GM12878 (cell line): ENCODE results near the gene RAD51B. TPM values are rescaled to one million over a fixed set of nuclear protein-coding genes. Genes with fewer than 3 reads are reported as not detected.

Experiments used
- ATAC-seq: fragments of 200-7000 bp; cut with Tn5 transposase; 3 replicates; pipeline ENCODE4 v1.9.1; 2020; ENCODE audit warnings: mild to moderate bottlenecking, moderate library complexity
- BruUV-seq: library from RNA; stranded (reverse); fragments of 400-500 nt; replicated peaks from 2 replicates; lab custom pipeline; 2021; lab: Mats Ljungman, UMichigan
- CTCF ChIA-PET: fragments of 300-600 bp; sonication (Branson Sonifier 250); formaldehyde crosslinking; extraction: SDS; loops from one replicate; lab custom pipeline; 2021; ENCODE audit warnings: inconsistent platforms; lab: Yijun Ruan, JAX
- POLR2A ChIA-PET: fragments of 350-600 bp; formaldehyde crosslinking; extraction: SDS; loops from one replicate; lab custom pipeline; 2021; ENCODE audit warnings: inconsistent platforms; lab: Charles Lee
- RAD21 ChIA-PET: fragments of 300-600 bp; sonication (Branson Sonifier 250); formaldehyde crosslinking; loops from one replicate; lab custom pipeline; 2023; ENCODE audit warnings: antibody characterized with exemption; ENCODE audit not compliant: unreplicated experiment; lab: Charles Lee
- SMC1A ChIA-PET: fragments of 300-600 bp; sonication (Branson Sonifier 250); formaldehyde crosslinking; loops from one replicate; lab custom pipeline; 2023; ENCODE audit not compliant: unreplicated experiment, uncharacterized antibody; lab: Charles Lee
- DNase-seq: peaks from one replicate; pipeline ENCODE4 v3.0.0-alpha.2; 2011; ENCODE audit warnings: low read depth, low spot score
- FAIRE-seq: peaks from 3 replicates; lab custom pipeline; 2011; peaks lifted over from hg19 to GRCh38; lab: Jason Lieb, UNC
- H2AFZ ChIP-seq: 2 replicates; pipeline ENCODE4 v1.6.0; 2011; ENCODE audit warnings: low read depth, low read length, control low read depth; ENCODE audit not compliant: control insufficient read depth
- H3K27ac ChIP-seq: 2 replicates; pipeline ENCODE4 v1.5.1; 2011; ENCODE audit warnings: control low read depth; ENCODE audit not compliant: control insufficient read depth, insufficient read depth
- H3K27me3 ChIP-seq, 2 experiments: replicated peaks in 1 of 2; 2 replicates each; pipeline versions ENCODE4 v1.6.0 to v1.6.1; 2011; ENCODE audit warnings: low read length in 1 of 2; ENCODE audit not compliant: control insufficient read depth in 2 of 2, insufficient read depth in 2 of 2
- H3K36me3 ChIP-seq, 2 experiments: 2 replicates each; pipeline ENCODE4 v1.5.1; 2011; ENCODE audit warnings: low read length in 1 of 2; ENCODE audit not compliant: control insufficient read depth in 2 of 2, insufficient read depth in 2 of 2
- H3K4me1 ChIP-seq: 2 replicates; pipeline ENCODE4 v1.6.1; 2011; ENCODE audit warnings: mild to moderate bottlenecking, low read length, moderate library complexity, mixed read lengths; ENCODE audit not compliant: control insufficient read depth, insufficient read depth
- H3K4me2 ChIP-seq: 2 replicates; pipeline ENCODE4 v1.6.0; 2011; ENCODE audit warnings: control low read depth; ENCODE audit not compliant: control insufficient read depth, insufficient read depth
- H3K4me3 ChIP-seq: fragments of 200-600 bp; sonication (generic); 2 replicates; pipeline ENCODE4 v1.5.1; 2016
- H3K79me2 ChIP-seq: 2 replicates; pipeline ENCODE4 v1.6.0; 2011; ENCODE audit warnings: low read length; ENCODE audit not compliant: control insufficient read depth, insufficient read depth
- H3K9ac ChIP-seq: 2 replicates; pipeline ENCODE4 v1.8.0; 2011; ENCODE audit warnings: low read length, control low read depth, mixed read lengths; ENCODE audit not compliant: control insufficient read depth, insufficient read depth
- H3K9me3 ChIP-seq: replicated peaks from 3 replicates; pipeline ENCODE4 v1.5.1; 2011; ENCODE audit warnings: mild to moderate bottlenecking, low read length; ENCODE audit not compliant: control insufficient read depth, insufficient read depth
- H4K20me1 ChIP-seq: 2 replicates; pipeline ENCODE4 v1.6.0; 2011; ENCODE audit not compliant: control insufficient read depth, insufficient read depth
- E2F4 ChIP-seq: IDR thresholded peaks from 2 replicates; pipeline ENCODE4 v1.6.1; 2012; ENCODE audit warnings: low read depth, low read length, improper control_type of control experiment
- E4F1 ChIP-seq: fragments of 450-650 bp; IDR thresholded peaks from 2 replicates; pipeline ENCODE4 v1.6.1; 2018; ENCODE audit warnings: borderline replicate concordance, mild to moderate bottlenecking; ENCODE audit not compliant: partially characterized antibody
- GATAD2B ChIP-seq: fragments of 450-650 bp; conservative IDR thresholded peaks from 2 replicates; pipeline ENCODE4 v1.6.1; 2017; ENCODE audit warnings: low read depth, mild to moderate bottlenecking, moderate library complexity
- JUND ChIP-seq: IDR thresholded peaks from 2 replicates; pipeline ENCODE4 v1.6.1; 2012; ENCODE audit warnings: low read depth, mild to moderate bottlenecking, low read length, improper control_type of control experiment, moderate library complexity
- KDM1A ChIP-seq: fragments of 200-600 bp; sonication (generic); IDR thresholded peaks from 2 replicates; pipeline ENCODE4 v1.6.1; 2016; ENCODE audit warnings: borderline replicate concordance
- MEF2A ChIP-seq: IDR thresholded peaks from 2 replicates; pipeline ENCODE4 v1.6.1; 2011; ENCODE audit warnings: low read depth, mild to moderate bottlenecking, low read length, moderate library complexity; ENCODE audit not compliant: insufficient read depth
- PBX3 ChIP-seq: IDR thresholded peaks from 2 replicates; pipeline ENCODE4 v1.6.1; 2011; ENCODE audit warnings: mild to moderate bottlenecking, low read depth, low read length, moderate library complexity; ENCODE audit not compliant: insufficient replicate concordance
- RCOR1 ChIP-seq: conservative IDR thresholded peaks from 2 replicates; pipeline ENCODE4 v1.6.1; 2012; ENCODE audit warnings: low read depth, low read length, improper control_type of control experiment
- SMARCA5 ChIP-seq: fragments of 450-650 bp; IDR thresholded peaks from 2 replicates; pipeline ENCODE4 v1.6.1; 2017; ENCODE audit warnings: mild to moderate bottlenecking
- SP1 ChIP-seq: IDR thresholded peaks from one replicate; pipeline ENCODE4 v1.6.1; 2011; ENCODE audit warnings: low read depth, low read length
- TCF12 ChIP-seq: IDR thresholded peaks from 2 replicates; pipeline ENCODE4 v1.6.1; 2011; ENCODE audit warnings: low read depth, mild to moderate bottlenecking, low read length
- TCF7 ChIP-seq: IDR thresholded peaks from 2 replicates; pipeline ENCODE4 v1.6.1; 2014; ENCODE audit warnings: antibody characterized with exemption, borderline replicate concordance
- WRNIP1 ChIP-seq: IDR thresholded peaks from 2 replicates; pipeline ENCODE4 v1.6.1; 2011; ENCODE audit warnings: low read depth, low read length, improper control_type of control experiment, borderline replicate concordance
- ZBTB40 ChIP-seq: fragments of 450-650 bp; IDR thresholded peaks from 2 replicates; pipeline ENCODE4 v1.6.1; 2016; ENCODE audit warnings: mild to moderate bottlenecking, moderate library complexity, borderline replicate concordance
- WGBS: methylation state at CpG from one replicate; pipeline ENCODE4 v1.1.6; 2016; ENCODE audit warnings: low lambda C conversion rate; ENCODE audit not compliant: insufficient replicate concordance, insufficient coverage; ENCODE audit errors: missing lambda C conversion rate; 5-methylcytosine and 5-hydroxymethylcytosine counted together
- in situ Hi-C: fragments of 300-500 bp; cut with MboI; formaldehyde crosslinking; loops from 9 replicates; pipeline ENCODE4 v1.14.3; 2018; ENCODE audit warnings: mixed read lengths
- intact Hi-C: fragments of 100-400 bp; cut with micrococcal nuclease; formaldehyde crosslinking; loops from one replicate; pipeline ENCODE4 v1.14.2; 2022; ENCODE audit not compliant: unreplicated experiment
- polyA plus RNA-seq, 11 experiments: library from polyadenylated mRNA; depleted of rRNA in 4 of 11; unstranded in 6 of 11; stranded (reverse) in 5 of 11; fragments of >200 nt; fragmentation: Nextera tagmentation in 4 of 11; fragmentation: Illumina TruSeq in 1 of 11; extraction: Ambion mirVana in 4 of 11; extraction: Trizol in 1 of 11; gene quantifications; 1 replicate in 1 of 11; 2 replicates in 10 of 11; pipeline versions ENCODE4 v1.2.1 to v1.2.3, GENCODE V29; 2011 to 2016; ENCODE audit warnings: inconsistent platforms in 2 of 11, missing spikeins in 2 of 11, low read depth in 1 of 11
- total RNA-seq, 4 experiments: library from RNA; depleted of rRNA in 3 of 4; stranded (reverse); fragments of >200 nt in 3 of 4; fragmentation: Illumina TruSeq in 1 of 4; extraction: Trizol in 1 of 4; gene quantifications; 2 replicates each; pipeline versions ENCODE4 v1.2.1 to v1.2.3, GENCODE V29; 2013 to 2021

Gene RAD51B
- total and polyA plus RNA-seq, 10 of the 15 experiments (the other 5 are each of a cell fraction or from before 2014, with no cell fraction given), result 9.8 to 26.8 (median 21.3) TPM

- POLR2A ChIA-PET, result no interaction called here
- 90% methylated on average over 1 of the region's 1 CpG for WGBS
- FAIRE-seq (no peak), DNase-seq (no peak), ATAC-seq (no peak)
- RAD21 ChIA-PET, result no interaction called here
- Histone ChIP-seq H3K9me3 (no peaks in the 10 kb centered on the region), H3K79me2 (no peaks in the 10 kb centered on the region), H3K27ac (no peak overlapping the region), H3K4me2 (no peak overlapping the region), H2AFZ (no peak overlapping the region), H3K9ac (no peak overlapping the region), H3K4me3 (no peak overlapping the region), H4K20me1 (no peaks in the 10 kb centered on the region), H3K27me3 (no peaks in the 10 kb centered on the region), H3K36me3 (no peaks in the 10 kb centered on the region), H3K4me1 (no peaks in the 10 kb centered on the region)
- SMC1A ChIA-PET, result interaction anchor here (0.8 to 2.2 kb wide), 4 partner anchors 8 to 220 kb away, joined by 3 to 7 read pairs (median 4); no protein-coding TSS in a partner anchor
- intact Hi-C loops, result no loop called here
- BruUV-seq, result no TSS peak
- no peak for TF ChIP-seq KDM1A
- TF ChIP-seq SP1, result no peak
- no peak for TF ChIP-seq E2F4
- TF ChIP-seq GATAD2B, result no peak
- no peak for TF ChIP-seq SMARCA5
- TF ChIP-seq WRNIP1, result no peak
- TF ChIP-seq TCF7, result no peak
- TF ChIP-seq E4F1, result no peak
- no peak for TF ChIP-seq MEF2A
- TF ChIP-seq ZBTB40, result no peak
- TF ChIP-seq JUND, result no peak
- TF ChIP-seq PBX3, result no peak
- TF ChIP-seq TCF12, result no peak
- TF ChIP-seq RCOR1, result no peak
- CTCF ChIA-PET, result interaction anchor here (0.9 to 1.2 kb wide), 2 partner anchors 8 to 230 kb away, joined by 3 read pairs; no protein-coding TSS in a partner anchor
- in situ Hi-C loops, result no loop called here
Measured at GRCh38 chr14:68164711-68165113, 345.1 kb downstream of the RAD51B start.
